NCI-H1105 treated with DMSO at 0.1 percent for 48 hours (cell line): ENCODE measurements around the gene PNPLA7.
A peak's percentile ranks its signal among the peaks of the same experiment; 100 is the strongest.

Experiments
- DNase-seq: peaks from one replicate; lab custom pipeline; 2025; lab: John Stamatoyannopoulos, UW

The PNPLA7 gene

GRCh38 chr9:137434498-137435380 lies 115.5 kb downstream of the PNPLA7 start:
- no peak for DNase-seq

- DNase-seq, result no peak
Measured at GRCh38 chr9:137433916-137434431, 116.2 kb downstream of the PNPLA7 start.

- no peak for DNase-seq
Measured at GRCh38 chr9:137433349-137433915, 116.8 kb downstream of the PNPLA7 start.

- no peak for DNase-seq
Measured at GRCh38 chr9:137432687-137433348, 117.4 kb downstream of the PNPLA7 start.

GRCh38 chr9:137431416-137431931 lies 118.7 kb downstream of the PNPLA7 start:
- DNase-seq, result no peak

- no peak for DNase-seq
Measured at GRCh38 chr9:137430723-137431415, 119.3 kb downstream of the PNPLA7 start.

GRCh38 chr9:137429974-137430722 lies 120.1 kb downstream of the PNPLA7 start:
- peak; percentile 54 for DNase-seq

GRCh38 chr9:137429546-137429890 lies 120.7 kb downstream of the PNPLA7 start:
- no peak for DNase-seq

GRCh38 chr9:137428841-137429545 lies 121.2 kb downstream of the PNPLA7 start:
- peak; percentile 6 for DNase-seq

- DNase-seq, result no peak
Measured at GRCh38 chr9:137428311-137428630, 121.9 kb downstream of the PNPLA7 start.

GRCh38 chr9:137427454-137428310 lies 122.5 kb downstream of the PNPLA7 start:
- no peak for DNase-seq

- DNase-seq, result no peak
Measured at GRCh38 chr9:137426018-137426681, 124.1 kb downstream of the PNPLA7 start.

GRCh38 chr9:137423514-137424291 lies 126.5 kb downstream of the PNPLA7 start:
- DNase-seq, result no peak

GRCh38 chr9:137422604-137423513 lies 127.3 kb downstream of the PNPLA7 start, which contains the start of the genes EXD3 and NOXA1:
EXD3 (minus strand) TSS chr9:137423162; CDS start chr9:137395357, 27,805 bp downstream.
NOXA1 (plus strand) TSS chr9:137423393; CDS start chr9:137423530, 137 bp downstream.
- DNase-seq, result peak; percentile 83

- no peak for DNase-seq
Measured at GRCh38 chr9:137421838-137422603, 128.2 kb downstream of the PNPLA7 start.
